ENCODE results near the gene RNF157. TPM values are rescaled to one million over a fixed set of nuclear protein-coding genes. Genes with fewer than 3 reads are reported as not detected.

RNF157 gene
- total RNA-seq, 2 experiments from 2014 or later = 38.1 to 45.3 TPM

- H3K36me3 Mint-ChIP-seq (ENCODE audit: low read depth) = peaks cover 32% of the 10 kb centered on the region
- no peak overlapping the region for H3K27ac Mint-ChIP-seq
- H3K9me3 Mint-ChIP-seq = no peaks in the 10 kb centered on the region
- intact Hi-C loops (cut with micrococcal nuclease) = no loop called here
- DNase-seq = no peak
- no peak overlapping the region for H3K4me3 Mint-ChIP-seq
- H3K27me3 Mint-ChIP-seq (ENCODE audit: low read depth) = no peaks in the 10 kb centered on the region
- H3K4me1 Mint-ChIP-seq (ENCODE audit: low read depth) = peaks cover 37% of the 10 kb centered on the region
- CTCF ChIA-PET = interaction anchor here (0.6 kb wide), 1 partner anchor 111 kb away, joined by 6 read pairs; no protein-coding TSS in a partner anchor
Measured at GRCh38 chr17:76155988-76156661, 84.2 kb downstream of the RNF157 start.

- no peak for DNase-seq
- Mint-ChIP-seq H3K4me3 (no peak overlapping the region), H3K9me3 (no peaks in the 10 kb centered on the region), H3K27ac (no peak overlapping the region), H3K36me3 (ENCODE audit: low read depth) (peaks cover 38% of the 10 kb centered on the region), H3K4me1 (ENCODE audit: low read depth) (peaks cover 42% of the 10 kb centered on the region), H3K27me3 (ENCODE audit: low read depth) (no peaks in the 10 kb centered on the region)
- CTCF ChIA-PET = interaction anchor here (0.6 kb wide), 1 partner anchor 112 kb away, joined by 6 read pairs; no protein-coding TSS in a partner anchor
- intact Hi-C loops (cut with micrococcal nuclease) = no loop called here
Measured at GRCh38 chr17:76154936-76155845, 85.1 kb downstream of the RNF157 start.

- Mint-ChIP-seq H3K36me3 (ENCODE audit: low read depth) (peaks cover 39% of the 10 kb centered on the region), H3K27ac (no peak overlapping the region), H3K4me1 (ENCODE audit: low read depth) (peaks cover 42% of the 10 kb centered on the region), H3K9me3 (no peaks in the 10 kb centered on the region), H3K27me3 (ENCODE audit: low read depth) (no peaks in the 10 kb centered on the region), H3K4me3 (no peak overlapping the region)
- DNase-seq = no peak
- CTCF ChIA-PET = interaction anchor here (1.2 to 2.0 kb wide), 2 partner anchors 125 to 140 kb away, joined by 3 to 4 read pairs; no protein-coding TSS in a partner anchor
- intact Hi-C loops (cut with micrococcal nuclease) = no loop called here
Measured at GRCh38 chr17:76154292-76154691, 86.0 kb downstream of the RNF157 start.

GRCh38 chr17:76153640-76154039 is 86.7 kb downstream of the RNF157 start:
- peaks cover 42% of the 10 kb centered on the region for H3K4me1 Mint-ChIP-seq (ENCODE audit: low read depth)
- H3K27me3 Mint-ChIP-seq (ENCODE audit: low read depth) = no peaks in the 10 kb centered on the region
- H3K9me3 Mint-ChIP-seq = no peaks in the 10 kb centered on the region
- H3K36me3 Mint-ChIP-seq (ENCODE audit: low read depth) = peaks cover 44% of the 10 kb centered on the region
- no peak for DNase-seq
- peak overlapping the region; percentile 38 for H3K27ac Mint-ChIP-seq
- intact Hi-C loops (cut with micrococcal nuclease) = no loop called here
- no peak overlapping the region for H3K4me3 Mint-ChIP-seq
- CTCF ChIA-PET = interaction anchor here (1.2 to 2.4 kb wide), 4 partner anchors 10 to 139 kb away, joined by 3 to 10 read pairs (median 4); no protein-coding TSS in a partner anchor

- Mint-ChIP-seq H3K27me3 (ENCODE audit: low read depth) (no peaks in the 10 kb centered on the region), H3K27ac (peak overlapping the region; percentile 38), H3K36me3 (ENCODE audit: low read depth) (peaks cover 45% of the 10 kb centered on the region), H3K4me3 (no peak overlapping the region), H3K4me1 (ENCODE audit: low read depth) (peaks cover 42% of the 10 kb centered on the region), H3K9me3 (no peaks in the 10 kb centered on the region)
- DNase-seq = no peak
- CTCF ChIA-PET = interaction anchor here (1.2 to 2.4 kb wide), 4 partner anchors 10 to 139 kb away, joined by 3 to 10 read pairs (median 4); no protein-coding TSS in a partner anchor
- intact Hi-C loops (cut with micrococcal nuclease) = no loop called here
Measured at GRCh38 chr17:76153202-76153601, 87.1 kb downstream of the RNF157 start.

- intact Hi-C loops (cut with micrococcal nuclease) = no loop called here
- H3K9me3 Mint-ChIP-seq = no peaks in the 10 kb centered on the region
- CTCF ChIA-PET = interaction anchor here (1.3 to 2.4 kb wide), 3 partner anchors 9 to 127 kb away, joined by 4 to 10 read pairs (median 4); no protein-coding TSS in a partner anchor
- no peak overlapping the region for H3K4me3 Mint-ChIP-seq
- peaks cover 41% of the 10 kb centered on the region for H3K36me3 Mint-ChIP-seq (ENCODE audit: low read depth)
- peak overlapping the region; percentile 16 for H3K27ac Mint-ChIP-seq
- DNase-seq = no peak
- peaks cover 43% of the 10 kb centered on the region for H3K4me1 Mint-ChIP-seq (ENCODE audit: low read depth)
- H3K27me3 Mint-ChIP-seq (ENCODE audit: low read depth) = no peaks in the 10 kb centered on the region
Measured at GRCh38 chr17:76152591-76152990, 87.7 kb downstream of the RNF157 start.

GRCh38 chr17:76151896-76152454 is 88.3 kb downstream of the RNF157 start:
- Mint-ChIP-seq H3K27ac (peak overlapping the region; percentile 44), H3K36me3 (ENCODE audit: low read depth) (peaks cover 41% of the 10 kb centered on the region), H3K4me1 (ENCODE audit: low read depth) (peaks cover 42% of the 10 kb centered on the region), H3K9me3 (no peaks in the 10 kb centered on the region), H3K27me3 (ENCODE audit: low read depth) (no peaks in the 10 kb centered on the region), H3K4me3 (no peak overlapping the region)
- no peak for DNase-seq
- intact Hi-C loops (cut with micrococcal nuclease) = no loop called here
- CTCF ChIA-PET = interaction anchor here (0.8 to 2.4 kb wide), 5 partner anchors 9 to 30 kb away, joined by 3 to 10 read pairs (median 4); no protein-coding TSS in a partner anchor

- no peaks in the 10 kb centered on the region for H3K27me3 Mint-ChIP-seq (ENCODE audit: low read depth)
- no peaks in the 10 kb centered on the region for H3K9me3 Mint-ChIP-seq
- H3K4me1 Mint-ChIP-seq (ENCODE audit: low read depth) = peaks cover 52% of the 10 kb centered on the region
- H3K4me3 Mint-ChIP-seq = no peak overlapping the region
- H3K36me3 Mint-ChIP-seq (ENCODE audit: low read depth) = peaks cover 44% of the 10 kb centered on the region
- CTCF ChIA-PET = interaction anchor here (0.8 to 2.4 kb wide), 7 partner anchors 8 to 129 kb away, joined by 3 to 10 read pairs (median 4); no protein-coding TSS in a partner anchor
- peak overlapping the region; percentile 50 for H3K27ac Mint-ChIP-seq
- peak; percentile 3 for DNase-seq
- intact Hi-C loops (cut with micrococcal nuclease) = no loop called here
Measured at GRCh38 chr17:76150712-76151622, 89.3 kb downstream of the RNF157 start.

- no peaks in the 10 kb centered on the region for H3K27me3 Mint-ChIP-seq (ENCODE audit: low read depth)
- intact Hi-C loops (cut with micrococcal nuclease) = no loop called here
- CTCF ChIA-PET = interaction anchor here (0.5 to 2.0 kb wide), 2 partner anchors 11 to 276 kb away, joined by 4 read pairs; no protein-coding TSS in a partner anchor
- no peaks in the 10 kb centered on the region for H3K9me3 Mint-ChIP-seq
- H3K36me3 Mint-ChIP-seq (ENCODE audit: low read depth) = peaks cover 44% of the 10 kb centered on the region
- peak; percentile 1 for DNase-seq
- H3K27ac Mint-ChIP-seq = no peak overlapping the region
- H3K4me3 Mint-ChIP-seq = no peak overlapping the region
- H3K4me1 Mint-ChIP-seq (ENCODE audit: low read depth) = peaks cover 65% of the 10 kb centered on the region
Measured at GRCh38 chr17:76149214-76149613, 91.1 kb downstream of the RNF157 start.

GRCh38 chr17:76148015-76148326 is 92.3 kb downstream of the RNF157 start:
- H3K4me1 Mint-ChIP-seq (ENCODE audit: low read depth) = peaks cover 64% of the 10 kb centered on the region
- H3K27ac Mint-ChIP-seq = no peak overlapping the region
- DNase-seq = no peak
- H3K36me3 Mint-ChIP-seq (ENCODE audit: low read depth) = peaks cover 44% of the 10 kb centered on the region
- intact Hi-C loops (cut with micrococcal nuclease) = no loop called here
- CTCF ChIA-PET = no interaction called here
- no peaks in the 10 kb centered on the region for H3K9me3 Mint-ChIP-seq
- H3K4me3 Mint-ChIP-seq = no peak overlapping the region
- H3K27me3 Mint-ChIP-seq (ENCODE audit: low read depth) = no peaks in the 10 kb centered on the region

- no peaks in the 10 kb centered on the region for H3K27me3 Mint-ChIP-seq (ENCODE audit: low read depth)
- no peak overlapping the region for H3K4me3 Mint-ChIP-seq
- DNase-seq = no peak
- peak overlapping the region; percentile 90 for H3K27ac Mint-ChIP-seq
- H3K4me1 Mint-ChIP-seq (ENCODE audit: low read depth) = peaks cover 64% of the 10 kb centered on the region
- CTCF ChIA-PET = interaction anchor here (0.6 kb wide), 1 partner anchor 141 kb away, joined by 3 read pairs; no protein-coding TSS in a partner anchor
- peaks cover 39% of the 10 kb centered on the region for H3K36me3 Mint-ChIP-seq (ENCODE audit: low read depth)
- intact Hi-C loops (cut with micrococcal nuclease) = no loop called here
- no peaks in the 10 kb centered on the region for H3K9me3 Mint-ChIP-seq
Measured at GRCh38 chr17:76147211-76148014, 92.9 kb downstream of the RNF157 start.
